Activated CD4-positive, alpha-beta T cell treated with anti-CD3 and anti-CD28 coated beads, Interleukin-2, amount 10 ng/mL, durations not matched to agents 24 days and 14 days (primary cell): ENCODE measurements around the gene NRXN3. TPM values are rescaled to one million over a fixed set of nuclear protein-coding genes. Genes with fewer than 3 reads are reported as not detected.
"Not testable (repeated sequence)": the region's sequence is repeated elsewhere in the genome, so short reads cannot be mapped to it uniquely, and the experiment has no call there.

Source experiments
- DNase-seq: peaks from one replicate; pipeline ENCODE4 v3.0.0; 2022
- H3K27ac Mint-ChIP-seq: one replicate; pipeline ENCODE4 v1.8.0; 2022; ENCODE audit warnings: mild to moderate bottlenecking, mixed read lengths
- H3K27me3 Mint-ChIP-seq: one replicate; pipeline ENCODE4 v1.8.0; 2022; ENCODE audit warnings: mixed read lengths
- H3K36me3 Mint-ChIP-seq: one replicate; pipeline ENCODE4 v1.8.0; 2022; ENCODE audit warnings: low read depth, mild to moderate bottlenecking, mixed read lengths
- H3K4me1 Mint-ChIP-seq: one replicate; pipeline ENCODE4 v1.8.0; 2021; ENCODE audit warnings: mixed read lengths
- H3K4me3 Mint-ChIP-seq: one replicate; pipeline ENCODE4 v1.8.0; 2022; ENCODE audit warnings: mild to moderate bottlenecking, moderate library complexity, mixed read lengths
- H3K9me3 Mint-ChIP-seq: one replicate; pipeline ENCODE4 v1.8.0; 2021; ENCODE audit warnings: mixed read lengths
- intact Hi-C: fragments of 100-400 bp; cut with micrococcal nuclease; formaldehyde crosslinking; loops from one replicate; pipeline ENCODE4 v1.15.1; 2023
- total RNA-seq: library from RNA; stranded (reverse); gene quantifications from 2 replicates; pipeline ENCODE4 v1.2.3, GENCODE V29; 2022

The NRXN3 gene
- total RNA-seq, 1 donor from 2014 or later, result not detected

GRCh38 chr14:79730953-79731352, 1560.8 kb downstream of the NRXN3 start:
- Mint-ChIP-seq H3K36me3 (no peaks in the 10 kb centered on the region), H3K27me3 (no peaks in the 10 kb centered on the region), H3K9me3 (no peaks in the 10 kb centered on the region), H3K4me1 (no peaks in the 10 kb centered on the region), H3K4me3 (no peak overlapping the region), H3K27ac (no peak overlapping the region)
- intact Hi-C loops, result no loop called here
- DNase-seq, result no peak

- Mint-ChIP-seq H3K27ac (no peak overlapping the region), H3K4me1 (no peaks in the 10 kb centered on the region), H3K27me3 (no peaks in the 10 kb centered on the region), H3K36me3 (no peaks in the 10 kb centered on the region), H3K9me3 (peaks cover 6% of the 10 kb centered on the region), H3K4me3 (no peak overlapping the region)
- intact Hi-C loops, result no loop called here
- no peak for DNase-seq
These were observed 1562.9 kb downstream of the NRXN3 start for GRCh38 chr14:79732911-79733655.

- no peak overlapping the region for H3K27ac Mint-ChIP-seq
- H3K36me3 Mint-ChIP-seq, result no peaks in the 10 kb centered on the region
- H3K27me3 Mint-ChIP-seq, result no peaks in the 10 kb centered on the region
- H3K9me3 Mint-ChIP-seq, result peaks cover 7% of the 10 kb centered on the region
- H3K4me1 Mint-ChIP-seq, result no peaks in the 10 kb centered on the region
- no peak for DNase-seq
- H3K4me3 Mint-ChIP-seq, result no peak overlapping the region
- intact Hi-C loops, result no loop called here
These were observed 1564.0 kb downstream of the NRXN3 start for GRCh38 chr14:79734151-79734550.

- no peak overlapping the region for H3K27ac Mint-ChIP-seq
- H3K4me3 Mint-ChIP-seq, result no peak overlapping the region
- H3K36me3 Mint-ChIP-seq, result no peaks in the 10 kb centered on the region
- peaks cover 7% of the 10 kb centered on the region for H3K9me3 Mint-ChIP-seq
- no peaks in the 10 kb centered on the region for H3K27me3 Mint-ChIP-seq
- DNase-seq, result no peak
- H3K4me1 Mint-ChIP-seq, result no peaks in the 10 kb centered on the region
- intact Hi-C loops, result no loop called here
These were observed 1564.5 kb downstream of the NRXN3 start for GRCh38 chr14:79734656-79735055.

GRCh38 chr14:79735121-79735520, 1564.9 kb downstream of the NRXN3 start:
- H3K4me1 Mint-ChIP-seq, result no peaks in the 10 kb centered on the region
- no peaks in the 10 kb centered on the region for H3K27me3 Mint-ChIP-seq
- no peak overlapping the region for H3K27ac Mint-ChIP-seq
- H3K9me3 Mint-ChIP-seq, result peaks cover 7% of the 10 kb centered on the region
- no peak for DNase-seq
- H3K4me3 Mint-ChIP-seq, result no peak overlapping the region
- intact Hi-C loops, result no loop called here
- H3K36me3 Mint-ChIP-seq, result no peaks in the 10 kb centered on the region

- intact Hi-C loops, result no loop called here
These were observed 1570.0 kb downstream of the NRXN3 start for GRCh38 chr14:79740066-79740601.

GRCh38 chr14:79742142-79742541, 1572.0 kb downstream of the NRXN3 start:
- H3K4me1 Mint-ChIP-seq, result no peaks in the 10 kb centered on the region
- peaks cover 10% of the 10 kb centered on the region for H3K9me3 Mint-ChIP-seq
- no peak overlapping the region for H3K4me3 Mint-ChIP-seq
- H3K27me3 Mint-ChIP-seq, result no peaks in the 10 kb centered on the region
- intact Hi-C loops, result no loop called here
- H3K36me3 Mint-ChIP-seq, result no peaks in the 10 kb centered on the region
- no peak for DNase-seq
- no peak overlapping the region for H3K27ac Mint-ChIP-seq

More at GRCh38 chr14:79740066-79740601, 1570.0 kb downstream of the NRXN3 start:
- H3K9me3 Mint-ChIP-seq, result peaks cover 7% of the 10 kb centered on the region
- no peak for DNase-seq
- no peaks in the 10 kb centered on the region for H3K27me3 Mint-ChIP-seq
- no peak overlapping the region for H3K4me3 Mint-ChIP-seq
- no peak overlapping the region for H3K27ac Mint-ChIP-seq
- H3K4me1 Mint-ChIP-seq, result no peaks in the 10 kb centered on the region
- H3K36me3 Mint-ChIP-seq, result no peaks in the 10 kb centered on the region

GRCh38 chr14:79745046-79745445, 1574.9 kb downstream of the NRXN3 start:
- H3K27ac Mint-ChIP-seq, result no peak overlapping the region
- intact Hi-C loops, result no loop called here
- H3K9me3 Mint-ChIP-seq, result peaks cover 3% of the 10 kb centered on the region
- no peaks in the 10 kb centered on the region for H3K4me1 Mint-ChIP-seq
- H3K27me3 Mint-ChIP-seq, result no peaks in the 10 kb centered on the region
- no peaks in the 10 kb centered on the region for H3K36me3 Mint-ChIP-seq
- no peak overlapping the region for H3K4me3 Mint-ChIP-seq
- DNase-seq, result no peak

- Mint-ChIP-seq H3K36me3 (no peaks in the 10 kb centered on the region), H3K9me3 (peaks cover 3% of the 10 kb centered on the region), H3K4me1 (no peaks in the 10 kb centered on the region), H3K27ac (no peak overlapping the region), H3K27me3 (no peaks in the 10 kb centered on the region), H3K4me3 (no peak overlapping the region)
- DNase-seq, result no peak
- intact Hi-C loops, result no loop called here
These were observed 1578.9 kb downstream of the NRXN3 start for GRCh38 chr14:79749065-79749464.

GRCh38 chr14:79758985-79759384, 1588.8 kb downstream of the NRXN3 start:
- Mint-ChIP-seq H3K36me3 (no peaks in the 10 kb centered on the region), H3K4me1 (no peaks in the 10 kb centered on the region), H3K4me3 (no peak overlapping the region), H3K27ac (no peak overlapping the region), H3K9me3 (no peaks in the 10 kb centered on the region), H3K27me3 (no peaks in the 10 kb centered on the region)
- DNase-seq, result no peak
- intact Hi-C loops, result no loop called here

GRCh38 chr14:79764323-79764722, 1594.2 kb downstream of the NRXN3 start:
- Mint-ChIP-seq H3K4me3 (no peak overlapping the region), H3K4me1 (no peaks in the 10 kb centered on the region), H3K36me3 (no peaks in the 10 kb centered on the region), H3K27ac (no peak overlapping the region), H3K27me3 (no peaks in the 10 kb centered on the region), H3K9me3 (no peaks in the 10 kb centered on the region)
- intact Hi-C loops, result no loop called here
- no peak for DNase-seq

GRCh38 chr14:79766511-79766910, 1596.3 kb downstream of the NRXN3 start:
- peaks cover 7% of the 10 kb centered on the region for H3K9me3 Mint-ChIP-seq
- no peak overlapping the region for H3K4me3 Mint-ChIP-seq
- no peaks in the 10 kb centered on the region for H3K27me3 Mint-ChIP-seq
- H3K4me1 Mint-ChIP-seq, result no peaks in the 10 kb centered on the region
- H3K27ac Mint-ChIP-seq, result no peak overlapping the region
- H3K36me3 Mint-ChIP-seq, result no peaks in the 10 kb centered on the region
- intact Hi-C loops, result no loop called here
- no peak for DNase-seq

- peaks cover 7% of the 10 kb centered on the region for H3K9me3 Mint-ChIP-seq
- no peaks in the 10 kb centered on the region for H3K4me1 Mint-ChIP-seq
- no peaks in the 10 kb centered on the region for H3K27me3 Mint-ChIP-seq
- intact Hi-C loops, result no loop called here
- H3K27ac Mint-ChIP-seq, result no peak overlapping the region
- DNase-seq, result no peak
- H3K36me3 Mint-ChIP-seq, result no peaks in the 10 kb centered on the region
- no peak overlapping the region for H3K4me3 Mint-ChIP-seq
These were observed 1597.1 kb downstream of the NRXN3 start for GRCh38 chr14:79767251-79767650.

GRCh38 chr14:79767721-79768120, 1597.5 kb downstream of the NRXN3 start:
- H3K4me3 Mint-ChIP-seq, H3K36me3 Mint-ChIP-seq, H3K4me1 Mint-ChIP-seq, H3K27ac Mint-ChIP-seq, intact Hi-C loops, H3K9me3 Mint-ChIP-seq, DNase-seq, H3K27me3 Mint-ChIP-seq: not testable (repeated sequence)

GRCh38 chr14:79781882-79782281, 1611.7 kb downstream of the NRXN3 start:
- intact Hi-C loops, result no loop called here
- H3K27ac Mint-ChIP-seq, result no peak overlapping the region
- H3K36me3 Mint-ChIP-seq, result no peaks in the 10 kb centered on the region
- no peak overlapping the region for H3K4me3 Mint-ChIP-seq
- H3K27me3 Mint-ChIP-seq, result no peaks in the 10 kb centered on the region
- H3K4me1 Mint-ChIP-seq, result no peaks in the 10 kb centered on the region
- no peak for DNase-seq
- no peaks in the 10 kb centered on the region for H3K9me3 Mint-ChIP-seq
